ENCODE measurements around the gene KRTAP4-4. TPM values are rescaled to one million over a fixed set of nuclear protein-coding genes. Genes with fewer than 3 reads are reported as not detected.

Gene KRTAP4-4
- total RNA-seq, 1 experiment from 2014 or later = not detected

- H4K91ac ChIP-seq (ENCODE audit: insufficient read length, low read depth, low read length) = no peak overlapping the region
- H3K79me1 ChIP-seq (ENCODE audit: insufficient read depth, low read depth, low read length, poor library complexity, severe bottlenecking) = no peaks in the 10 kb centered on the region
- Mint-ChIP-seq H3K36me3 (ENCODE audit: insufficient read depth in 1 of 3, low read depth in 3 of 3) (peaks cover 0 to 2% (median under 1%) of the 10 kb centered on the region in 3 experiments; a peak in 3 of 7 replicates), H3K27me3 (ENCODE audit: low read depth) (peaks cover under 1% of the 10 kb centered on the region; the same call in 1 of the 2 replicates), H3K9me3 (peaks cover 0 to 1% of the 10 kb centered on the region in 2 experiments; a peak in 1 of 5 replicates), H3K27ac (no peak overlapping the region), H3K4me1 (peaks cover 2 to 13% of the 10 kb centered on the region in 2 experiments), H3K4me3 (no peak overlapping the region)
- H3K4ac ChIP-seq (ENCODE audit: low read depth, low read length) = no peak overlapping the region
- TF ChIP-seq, protein P1, sequence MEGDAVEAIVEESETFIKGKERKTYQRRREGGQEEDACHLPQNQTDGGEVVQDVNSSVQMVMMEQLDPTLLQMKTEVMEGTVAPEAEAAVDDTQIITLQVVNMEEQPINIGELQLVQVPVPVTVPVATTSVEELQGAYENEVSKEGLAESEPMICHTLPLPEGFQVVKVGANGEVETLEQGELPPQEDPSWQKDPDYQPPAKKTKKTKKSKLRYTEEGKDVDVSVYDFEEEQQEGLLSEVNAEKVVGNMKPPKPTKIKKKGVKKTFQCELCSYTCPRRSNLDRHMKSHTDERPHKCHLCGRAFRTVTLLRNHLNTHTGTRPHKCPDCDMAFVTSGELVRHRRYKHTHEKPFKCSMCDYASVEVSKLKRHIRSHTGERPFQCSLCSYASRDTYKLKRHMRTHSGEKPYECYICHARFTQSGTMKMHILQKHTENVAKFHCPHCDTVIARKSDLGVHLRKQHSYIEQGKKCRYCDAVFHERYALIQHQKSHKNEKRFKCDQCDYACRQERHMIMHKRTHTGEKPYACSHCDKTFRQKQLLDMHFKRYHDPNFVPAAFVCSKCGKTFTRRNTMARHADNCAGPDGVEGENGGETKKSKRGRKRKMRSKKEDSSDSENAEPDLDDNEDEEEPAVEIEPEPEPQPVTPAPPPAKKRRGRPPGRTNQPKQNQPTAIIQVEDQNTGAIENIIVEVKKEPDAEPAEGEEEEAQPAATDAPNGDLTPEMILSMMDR (conservative IDR thresholded peaks at IDR 0.05) = no peak
- no peak overlapping the region for H2BK12ac ChIP-seq (ENCODE audit: insufficient read length, low read depth, low read length)
- no peak overlapping the region for H2BK20ac ChIP-seq (ENCODE audit: low read depth, low read length, poor library complexity, severe bottlenecking)
- H4K20me1 ChIP-seq (ENCODE audit: control insufficient read depth, insufficient read depth, insufficient read length) = no peaks in the 10 kb centered on the region
- H4K8ac ChIP-seq (replicated peaks; ENCODE audit: insufficient read length, low read depth, low read length) = no peak overlapping the region
- H3T11ph ChIP-seq (ENCODE audit: low read length) = no peak overlapping the region
- no peaks in the 10 kb centered on the region for H3K27me3 ChIP-seq (ENCODE audit: insufficient read depth, low read length)
- no CpG with 5 or more reads among the region's 4 CpGs for WGBS (ENCODE audit: extremely low coverage, insufficient read length, low lambda C conversion rate)
- no peaks in the 10 kb centered on the region for H3K9me3 ChIP-seq (ENCODE audit: control insufficient read depth, low read depth, low read length)
- H3K27ac ChIP-seq (ENCODE audit: insufficient read length, low read depth, low read length) = no peak overlapping the region
- H2BK5ac ChIP-seq (ENCODE audit: insufficient read length, low read length) = no peak overlapping the region
- no peak overlapping the region for H3K14ac ChIP-seq (ENCODE audit: insufficient read depth, low read length)
- no peaks in the 10 kb centered on the region for H3K23me2 ChIP-seq (ENCODE audit: insufficient read length, low read depth, low read length, poor library complexity, severe bottlenecking)
- H4K5ac ChIP-seq (ENCODE audit: insufficient read length, low read depth, low read length) = no peak overlapping the region
- no peak overlapping the region for H3K9ac ChIP-seq (ENCODE audit: extremely low read depth, insufficient read length, low read length)
- no peaks in the 10 kb centered on the region for H3K4me1 ChIP-seq (ENCODE audit: insufficient read depth, low read length)
- no peak overlapping the region for H3K18ac ChIP-seq (ENCODE audit: insufficient read length, low read depth, low read length)
- H3K23ac ChIP-seq (ENCODE audit: insufficient read length, low read depth, low read length) = no peak overlapping the region
- no peak overlapping the region for H2AK5ac ChIP-seq (ENCODE audit: insufficient read length, low read length)
- no peak overlapping the region for H2BK15ac ChIP-seq (ENCODE audit: low read depth, low read length)
- no peak overlapping the region for H3K4me2 ChIP-seq (ENCODE audit: insufficient read depth, insufficient read length, low read length)
- DNase-seq = no peak
- H3K79me2 ChIP-seq (ENCODE audit: insufficient read depth, low read length) = no peaks in the 10 kb centered on the region
- no peak overlapping the region for H3K56ac ChIP-seq (ENCODE audit: insufficient read length, low read depth, low read length)
- H2BK120ac ChIP-seq (ENCODE audit: low read depth, low read length, poor library complexity, severe bottlenecking) = no peak overlapping the region
- H2AFZ ChIP-seq (ENCODE audit: low read length) = no peak overlapping the region
Observed at GRCh38 chr17:41150026-41150425, 10.5 kb downstream of the KRTAP4-4 start.

Measured in H9 (cell line).